Measurements from ENCODE around the gene KPNA1.
A peak's percentile ranks its signal among the peaks of the same experiment; 100 is the strongest.

The KPNA1 gene

GRCh38 chr3:122396511-122396910 lies 118.2 kb downstream of the KPNA1 start:
- no peak overlapping the region for H3K27ac ChIP-seq
- TF ChIP-seq Cebpa-rat (IDR thresholded peaks at IDR 0.05): no peak
- H3K36me3 ChIP-seq: peaks cover 0 to 29% (median 9%) of the 10 kb centered on the region in 11 experiments; a peak in 8 of 22 replicates
- peaks cover 0 to 32% (median 5%) of the 10 kb centered on the region in 10 experiments; a peak in 8 of 20 replicates for H3K4me1 ChIP-seq
- no peak overlapping the region for H3K9ac ChIP-seq
- no peak overlapping the region for H3K4me3 ChIP-seq
- no peaks in the 10 kb centered on the region for H4K20me1 ChIP-seq
- H3K9me3 ChIP-seq (replicated peaks in 1 of 11): no peaks in the 10 kb centered on the region
- no peaks in the 10 kb centered on the region for H3K27me3 ChIP-seq
- no peak overlapping the region for H3K4me2 ChIP-seq

DNA sequence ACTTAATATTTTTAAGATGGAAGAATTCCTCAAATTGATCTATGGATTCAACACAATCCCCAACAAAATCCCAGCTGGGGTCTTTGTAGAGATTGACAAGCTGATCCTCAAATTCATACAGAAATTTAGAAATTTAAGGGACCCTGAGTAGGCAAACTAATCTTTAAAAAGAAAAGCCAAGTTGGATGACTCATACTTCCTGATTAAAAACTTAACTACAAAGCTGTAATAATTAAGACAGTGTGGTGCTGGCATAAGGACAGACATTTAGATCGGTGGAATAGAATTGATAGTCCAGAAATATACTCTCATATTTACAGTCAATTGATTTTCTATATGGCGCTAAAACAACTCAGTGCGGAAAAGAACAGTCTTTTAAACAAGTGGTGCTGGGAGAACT lies 119.2 kb downstream of the KPNA1 start:
- Histone ChIP-seq H3K9ac (no peak overlapping the region), H3K4me1 (peaks cover 2 to 32% (median 8%) of the 10 kb centered on the region in 10 experiments), H4K20me1 (no peaks in the 10 kb centered on the region; a peak in 1 of 22 replicates), H3K27ac (no peak overlapping the region), H3K27me3 (no peaks in the 10 kb centered on the region), H3K9me3 (replicated peaks in 1 of 11) (no peaks in the 10 kb centered on the region), H3K36me3 (peaks cover 0 to 29% (median 9%) of the 10 kb centered on the region in 11 experiments; a peak in 8 of 22 replicates), H3K4me3 (no peak overlapping the region), H3K4me2 (peak overlapping the region in 4 of 11 experiments; percentile 21 to 59 (median 30); a peak in 5 of 22 replicates)
- no peak for TF ChIP-seq Cebpa-rat (IDR thresholded peaks at IDR 0.05)

- no peak overlapping the region; a peak in 1 of 22 replicates for H3K27ac ChIP-seq
- H4K20me1 ChIP-seq: peaks cover 0 to 4% (median 0%) of the 10 kb centered on the region in 11 experiments; a peak in 2 of 22 replicates
- H3K9me3 ChIP-seq (replicated peaks in 1 of 11): no peaks in the 10 kb centered on the region
- peaks cover 10 to 32% (median 14%) of the 10 kb centered on the region in 10 experiments for H3K4me1 ChIP-seq
- H3K27me3 ChIP-seq: no peaks in the 10 kb centered on the region
- no peak overlapping the region for H3K4me3 ChIP-seq
- H3K4me2 ChIP-seq: peak overlapping the region in 1 of 11 experiments; percentile 59; a peak in 1 of 22 replicates
- H3K9ac ChIP-seq: no peak overlapping the region; a peak in 2 of 22 replicates
- no peak for TF ChIP-seq Cebpa-rat (IDR thresholded peaks at IDR 0.05)
- peaks cover 0 to 21% (median 9%) of the 10 kb centered on the region in 11 experiments; a peak in 8 of 22 replicates for H3K36me3 ChIP-seq
These were observed 120.6 kb downstream of the KPNA1 start for GRCh38 chr3:122394173-122394572.

DNA sequence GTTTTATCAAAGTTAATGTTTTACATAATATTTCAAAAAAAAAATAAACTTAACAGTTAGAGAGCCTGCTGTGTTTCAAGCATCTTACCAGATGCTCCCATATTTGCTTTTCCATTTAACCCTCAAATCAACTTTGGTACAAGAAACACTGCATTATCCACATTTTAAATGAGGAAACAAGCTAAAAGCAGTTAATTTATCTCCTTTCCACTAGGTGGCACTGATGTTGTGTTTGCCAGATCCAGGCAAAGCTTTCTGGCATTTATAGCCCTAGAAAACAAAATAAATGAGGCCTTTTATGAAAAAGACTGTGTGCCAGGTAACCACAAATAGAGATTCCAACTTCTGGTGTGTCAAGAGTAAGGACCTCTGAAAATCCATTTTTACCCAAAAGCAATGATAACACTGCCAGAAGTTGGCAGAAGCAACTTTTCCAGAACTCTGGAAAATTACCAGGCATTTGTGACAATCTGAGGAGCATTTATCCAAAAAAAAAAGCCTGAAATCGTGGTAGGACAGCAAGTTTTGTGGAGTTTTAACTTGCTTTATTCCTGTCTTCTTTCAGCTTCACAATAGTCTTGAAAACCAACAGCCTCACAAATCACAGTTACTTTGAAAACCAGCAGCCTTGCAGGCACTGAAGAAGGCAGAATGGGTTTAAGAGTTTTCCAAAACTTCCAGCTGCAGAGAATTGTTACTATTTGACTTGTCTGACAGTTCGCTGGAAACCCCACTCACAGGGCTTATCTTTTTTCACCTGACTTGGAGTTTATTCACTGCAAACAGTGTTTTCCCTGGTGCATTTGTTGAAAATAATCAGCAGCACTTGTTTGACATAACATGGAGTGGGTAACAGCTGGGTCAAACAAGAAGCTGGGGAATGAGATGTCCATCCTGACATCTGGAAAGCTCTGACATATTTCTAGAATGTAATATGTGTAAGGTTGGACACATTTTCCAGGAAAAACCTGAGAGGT lies 121.6 kb downstream of the KPNA1 start:
- no peak for TF ChIP-seq Cebpa-rat (IDR thresholded peaks at IDR 0.05)
- H3K36me3 ChIP-seq: peaks cover 0 to 16% (median 9%) of the 10 kb centered on the region in 11 experiments; a peak in 7 of 22 replicates
- H3K27me3 ChIP-seq: no peaks in the 10 kb centered on the region
- peaks cover 0 to 4% (median 0%) of the 10 kb centered on the region in 11 experiments; a peak in 2 of 22 replicates for H4K20me1 ChIP-seq
- no peak overlapping the region; a peak in 1 of 22 replicates for H3K27ac ChIP-seq
- H3K4me1 ChIP-seq: peaks cover 10 to 32% (median 14%) of the 10 kb centered on the region in 10 experiments
- H3K4me3 ChIP-seq: no peak overlapping the region
- no peak overlapping the region; a peak in 2 of 22 replicates for H3K9ac ChIP-seq
- H3K4me2 ChIP-seq: no peak overlapping the region
- no peaks in the 10 kb centered on the region for H3K9me3 ChIP-seq (replicated peaks in 1 of 11)

GRCh38 chr3:122391681-122392446 lies 122.9 kb downstream of the KPNA1 start:
- Histone ChIP-seq H3K36me3 (peaks cover 0 to 21% (median 9%) of the 10 kb centered on the region in 11 experiments; a peak in 9 of 22 replicates), H3K9ac (peak overlapping the region in 1 of 11 experiments; percentile 50; a peak in 1 of 22 replicates), H4K20me1 (peaks cover 0 to 4% (median 0%) of the 10 kb centered on the region in 11 experiments; a peak in 2 of 22 replicates), H3K9me3 (replicated peaks in 1 of 11) (no peaks in the 10 kb centered on the region), H3K27me3 (no peaks in the 10 kb centered on the region), H3K4me1 (peaks cover 10 to 32% (median 19%) of the 10 kb centered on the region in 10 experiments), H3K4me3 (no peak overlapping the region), H3K27ac (no peak overlapping the region), H3K4me2 (no peak overlapping the region)
- TF ChIP-seq Cebpa-rat (IDR thresholded peaks at IDR 0.05): no peak

- H3K4me2 ChIP-seq: peak overlapping the region in 7 of 11 experiments; percentile 21 to 54 (median 34); a peak in 8 of 22 replicates
These were observed 124.1 kb downstream of the KPNA1 start for GRCh38 chr3:122390665-122391064.

GRCh38 chr3:122389892-122390291 lies 124.8 kb downstream of the KPNA1 start:
- H3K27me3 ChIP-seq: no peaks in the 10 kb centered on the region
- no peak overlapping the region for H3K4me3 ChIP-seq
- peak overlapping the region in 1 of 11 experiments; percentile 28; a peak in 1 of 22 replicates for H3K9ac ChIP-seq
- no peak overlapping the region for H3K27ac ChIP-seq
- no peak for TF ChIP-seq Cebpa-rat (IDR thresholded peaks at IDR 0.05)
- H3K4me1 ChIP-seq: peaks cover 11 to 41% (median 34%) of the 10 kb centered on the region in 10 experiments
- H3K4me2 ChIP-seq: peak overlapping the region in 7 of 11 experiments; percentile 21 to 54 (median 34); a peak in 6 of 22 replicates
- peaks cover 0 to 29% (median 9%) of the 10 kb centered on the region in 11 experiments; a peak in 11 of 22 replicates for H3K36me3 ChIP-seq
- H3K9me3 ChIP-seq (replicated peaks in 1 of 11): no peaks in the 10 kb centered on the region
- H4K20me1 ChIP-seq: peaks cover 0 to 4% (median 0%) of the 10 kb centered on the region in 11 experiments; a peak in 2 of 22 replicates

More at GRCh38 chr3:122390665-122391064, 124.1 kb downstream of the KPNA1 start:
- peaks cover 0 to 4% (median 0%) of the 10 kb centered on the region in 11 experiments; a peak in 2 of 22 replicates for H4K20me1 ChIP-seq
- H3K4me1 ChIP-seq: peaks cover 14 to 40% (median 28%) of the 10 kb centered on the region in 10 experiments
- TF ChIP-seq Cebpa-rat (IDR thresholded peaks at IDR 0.05): no peak
- H3K9me3 ChIP-seq (replicated peaks in 1 of 11): no peaks in the 10 kb centered on the region
- no peaks in the 10 kb centered on the region for H3K27me3 ChIP-seq
- H3K4me3 ChIP-seq: no peak overlapping the region
- peaks cover 0 to 29% (median 9%) of the 10 kb centered on the region in 11 experiments; a peak in 11 of 22 replicates for H3K36me3 ChIP-seq
- no peak overlapping the region for H3K27ac ChIP-seq
- H3K9ac ChIP-seq: peak overlapping the region in 3 of 11 experiments; percentile 28 to 50 (median 42); a peak in 6 of 22 replicates

- no peaks in the 10 kb centered on the region for H3K27me3 ChIP-seq
- no peak overlapping the region for H3K27ac ChIP-seq
- no peak for TF ChIP-seq Cebpa-rat (IDR thresholded peaks at IDR 0.05)
- H3K36me3 ChIP-seq: peaks cover 0 to 25% (median 4%) of the 10 kb centered on the region in 11 experiments; a peak in 10 of 22 replicates
- H3K4me3 ChIP-seq: no peak overlapping the region
- H3K4me1 ChIP-seq: peaks cover 15 to 47% (median 34%) of the 10 kb centered on the region in 10 experiments
- no peaks in the 10 kb centered on the region for H3K9me3 ChIP-seq (replicated peaks in 1 of 11)
- H4K20me1 ChIP-seq: peaks cover 0 to 4% (median 0%) of the 10 kb centered on the region in 11 experiments; a peak in 2 of 22 replicates
- H3K4me2 ChIP-seq: no peak overlapping the region; a peak in 1 of 22 replicates
- H3K9ac ChIP-seq: no peak overlapping the region
These were observed 125.5 kb downstream of the KPNA1 start for GRCh38 chr3:122389197-122389596.

Measured in BLaER1 treated with 17β-estradiol and CSF1 and Interleukin-3, amounts not matched to agents 10 nM and 100 nM (cell line).